Peyer's patch (tissue), 4 donors: ENCODE measurements around the gene OR51B6. TPM values are rescaled to one million over a fixed set of nuclear protein-coding genes. Genes with fewer than 3 reads are reported as not detected.

Experiments
- DNase-seq, 3 donors: peaks; one replicate each; pipeline ENCODE4 v3.0.0-alpha.2; 2017 to 2019
- H3K27ac ChIP-seq, 4 donors: fragments of 200-600 bp; sonication (generic); one replicate each; pipeline ENCODE4 v1.5.1; 2016 to 2019
- H3K27me3 ChIP-seq, 2 donors: fragments of 200-600 bp; sonication (generic); one replicate each; pipeline ENCODE4 v1.5.1; 2019
- H3K36me3 ChIP-seq, 3 donors: fragments of 200-600 bp; sonication (generic); one replicate each; pipeline ENCODE4 v1.5.1; 2016 to 2019
- H3K4me1 ChIP-seq, 4 donors: fragments of 200-600 bp; sonication (generic); one replicate each; pipeline ENCODE4 v1.5.1; 2016 to 2019
- H3K4me3 ChIP-seq, 4 donors: fragments of 200-600 bp; sonication (generic); 1 replicate in 3 of 4; 2 replicates in 1 of 4; pipeline ENCODE4 v1.5.1; 2016 to 2019; ENCODE audit warnings: mild to moderate bottlenecking in 1 of 4
- H3K9me3 ChIP-seq, 4 donors: fragments of 200-600 bp; sonication (generic); one replicate each; pipeline ENCODE4 v1.5.1; 2016 to 2019; ENCODE audit warnings: mild to moderate bottlenecking in 1 of 4
- POLR2A ChIP-seq, 2 donors: fragments of 450-650 bp; IDR thresholded peaks; one replicate each; pipeline ENCODE4 v1.5.1; 2017; ENCODE audit warnings: antibody characterized with exemption in 2 of 2, mild to moderate bottlenecking in 2 of 2, moderate library complexity in 2 of 2
- small RNA-seq, 2 donors: library from RNA; depleted of rRNA; stranded (forward); fragments of <200 nt; gene quantifications; one replicate each; pipeline ENCODE3, GENCODE V24; 2016
- total RNA-seq, 4 donors: library from RNA; depleted of rRNA; stranded (reverse); fragments of >200 nt; gene quantifications; one replicate each; pipeline ENCODE4 v1.1.0, GENCODE V29; 2016
- TF ChIP-seq, protein P1 (sequence below), 6 experiments: fragments of 450-650 bp in 4 of 6; fragments of 200-600 bp in 2 of 6; sonication (generic) in 1 of 6; IDR thresholded peaks; one replicate each; pipeline ENCODE4 v1.5.1; 2017 to 2019; ENCODE audit warnings: antibody characterized with exemption in 6 of 6, mild to moderate bottlenecking in 3 of 6, moderate library complexity in 1 of 6

Gene OR51B6
- total RNA-seq, 4 donors from 2014 or later: not detected

DNA sequence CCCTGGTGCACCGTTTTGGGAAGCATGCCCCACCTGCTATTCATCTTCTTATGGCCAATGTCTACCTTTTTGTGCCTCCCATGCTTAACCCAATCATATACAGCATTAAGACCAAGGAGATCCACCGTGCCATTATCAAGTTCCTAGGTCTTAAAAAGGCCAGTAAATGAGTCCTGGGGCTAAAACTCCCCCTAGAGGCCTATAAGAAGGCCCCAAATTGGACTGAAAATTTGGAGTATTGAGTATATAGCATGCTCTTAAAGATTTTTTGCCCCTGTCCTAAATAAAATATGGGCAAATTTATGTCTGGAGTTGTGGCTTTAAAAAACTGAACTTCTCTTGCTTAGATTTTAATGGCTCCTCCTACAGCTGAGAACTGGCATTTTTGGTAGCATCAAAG lies 38.9 kb downstream of the OR51B6 start:
- no peaks in the 10 kb centered on the region for H3K4me1 ChIP-seq
- H3K36me3 ChIP-seq: no peaks in the 10 kb centered on the region
- H3K27me3 ChIP-seq: no peaks in the 10 kb centered on the region
- no peak for DNase-seq
- H3K9me3 ChIP-seq: no peaks in the 10 kb centered on the region
- no peak for TF ChIP-seq POLR2A (IDR thresholded peaks at IDR 0.05)
- TF ChIP-seq, protein P1, sequence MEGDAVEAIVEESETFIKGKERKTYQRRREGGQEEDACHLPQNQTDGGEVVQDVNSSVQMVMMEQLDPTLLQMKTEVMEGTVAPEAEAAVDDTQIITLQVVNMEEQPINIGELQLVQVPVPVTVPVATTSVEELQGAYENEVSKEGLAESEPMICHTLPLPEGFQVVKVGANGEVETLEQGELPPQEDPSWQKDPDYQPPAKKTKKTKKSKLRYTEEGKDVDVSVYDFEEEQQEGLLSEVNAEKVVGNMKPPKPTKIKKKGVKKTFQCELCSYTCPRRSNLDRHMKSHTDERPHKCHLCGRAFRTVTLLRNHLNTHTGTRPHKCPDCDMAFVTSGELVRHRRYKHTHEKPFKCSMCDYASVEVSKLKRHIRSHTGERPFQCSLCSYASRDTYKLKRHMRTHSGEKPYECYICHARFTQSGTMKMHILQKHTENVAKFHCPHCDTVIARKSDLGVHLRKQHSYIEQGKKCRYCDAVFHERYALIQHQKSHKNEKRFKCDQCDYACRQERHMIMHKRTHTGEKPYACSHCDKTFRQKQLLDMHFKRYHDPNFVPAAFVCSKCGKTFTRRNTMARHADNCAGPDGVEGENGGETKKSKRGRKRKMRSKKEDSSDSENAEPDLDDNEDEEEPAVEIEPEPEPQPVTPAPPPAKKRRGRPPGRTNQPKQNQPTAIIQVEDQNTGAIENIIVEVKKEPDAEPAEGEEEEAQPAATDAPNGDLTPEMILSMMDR (IDR thresholded peaks at IDR 0.05): no peak
- no peak overlapping the region for H3K27ac ChIP-seq
- no peak overlapping the region for H3K4me3 ChIP-seq

DNA sequence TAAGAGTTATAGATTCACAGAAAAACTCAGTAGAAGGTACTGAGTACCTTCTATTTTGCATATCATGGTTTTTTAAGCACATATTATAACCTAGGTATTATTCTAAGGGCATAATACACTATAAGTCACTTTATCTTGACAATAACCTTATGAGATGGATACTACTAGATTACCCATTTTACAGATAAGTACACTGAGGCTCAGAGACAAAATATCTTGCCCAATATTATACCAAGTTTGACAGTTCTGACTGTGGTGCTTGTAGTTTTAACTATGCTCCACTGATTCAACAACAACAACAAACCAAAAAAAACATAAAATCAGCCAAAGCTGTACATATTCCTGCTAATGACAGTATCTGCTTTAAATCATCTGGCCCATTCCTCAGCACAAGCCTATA lies 42.8 kb downstream of the OR51B6 start:
- no peak for DNase-seq
- no peak overlapping the region for H3K27ac ChIP-seq
- H3K4me3 ChIP-seq: no peak overlapping the region
- H3K27me3 ChIP-seq: no peaks in the 10 kb centered on the region
- no peaks in the 10 kb centered on the region for H3K4me1 ChIP-seq
- H3K36me3 ChIP-seq: no peaks in the 10 kb centered on the region
- TF ChIP-seq POLR2A (IDR thresholded peaks at IDR 0.05): no peak
- TF ChIP-seq, protein P1 (IDR thresholded peaks at IDR 0.05): no peak
- H3K9me3 ChIP-seq: no peaks in the 10 kb centered on the region

DNA sequence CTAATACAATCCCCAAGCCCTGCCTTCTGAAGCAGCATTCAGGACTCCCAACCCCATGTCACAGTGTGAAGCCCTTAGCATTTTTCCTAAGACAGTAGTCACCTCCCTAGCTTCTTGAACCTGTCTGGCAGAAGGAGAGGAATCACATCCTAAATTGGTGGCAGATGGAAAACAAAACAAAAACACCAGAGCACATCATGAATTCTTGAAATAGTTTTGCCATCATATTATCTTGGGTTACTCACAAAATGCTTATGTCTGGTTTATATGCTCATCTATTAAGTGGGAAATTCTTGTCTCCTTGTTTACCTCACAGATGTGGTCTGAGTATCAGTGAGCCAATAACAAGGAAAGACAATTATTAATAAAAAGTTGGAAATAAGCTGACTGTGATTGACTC lies 47.6 kb downstream of the OR51B6 start:
- TF ChIP-seq, protein P1 (IDR thresholded peaks at IDR 0.05): no peak
- TF ChIP-seq POLR2A (IDR thresholded peaks at IDR 0.05): no peak
- Histone ChIP-seq H3K36me3 (no peaks in the 10 kb centered on the region), H3K4me1 (no peaks in the 10 kb centered on the region), H3K27me3 (no peaks in the 10 kb centered on the region), H3K9me3 (no peaks in the 10 kb centered on the region), H3K4me3 (no peak overlapping the region), H3K27ac (no peak overlapping the region)
- no peak for DNase-seq

Small RNAs within 50 kb of the gene (small RNA-seq; reads per million reads assigned to genes)
- gene AC104389.3: 0 reads per million in 2 donors

Other genes with a start within 250 kb of the OR51B6 start
- not detected for gene OR52A5, start 213.2 kb upstream of the OR51B6 start, total RNA-seq
- not detected for gene OR52A1, start 196.8 kb upstream of the OR51B6 start, total RNA-seq
- not detected for gene OR51V1, start 150.8 kb upstream of the OR51B6 start, total RNA-seq
- 1 to 10 TPM in 1 of 4 donors, not detected in 3; 2.8 TPM for gene HBB, start 124.4 kb upstream of the OR51B6 start, total RNA-seq
- not detected for gene HBD, start 117.0 kb upstream of the OR51B6 start, total RNA-seq
- gene HBG1, start 101.7 kb upstream of the OR51B6 start, total RNA-seq: not detected
- not detected for gene HBG2, start 96.7 kb upstream of the OR51B6 start, total RNA-seq
- gene HBE1, start 81.6 kb upstream of the OR51B6 start, total RNA-seq: not detected
- not detected for gene OR51B4, start 49.6 kb upstream of the OR51B6 start, total RNA-seq
- not detected for gene OR51B2, start 27.2 kb upstream of the OR51B6 start, total RNA-seq
- gene OR51B5, start 8.0 kb upstream of the OR51B6 start, total RNA-seq: not detected
- gene OR51M1, start 32.3 kb downstream of the OR51B6 start, total RNA-seq: not detected
- not detected for gene OR51Q1, start 70.6 kb downstream of the OR51B6 start, total RNA-seq
- gene OR51I1, start 90.0 kb downstream of the OR51B6 start, total RNA-seq: not detected
- not detected for gene OR51I2, start 97.8 kb downstream of the OR51B6 start, total RNA-seq
- gene OR52D1, start 137.2 kb downstream of the OR51B6 start, total RNA-seq: not detected
- 1 to 10 TPM in 1 of 4 donors, under 1 TPM in 1, not detected in 2; 0.53 to 5.8 TPM for gene UBQLN3, start 158.4 kb downstream of the OR51B6 start, total RNA-seq
- gene UBQLNL, start 165.2 kb downstream of the OR51B6 start, total RNA-seq: under 1 TPM in 1 of 4 donors, not detected in 3; 0.80 TPM
- not detected for gene OR52H1, start 197.0 kb downstream of the OR51B6 start, total RNA-seq
- gene OR52B6, start 229.4 kb downstream of the OR51B6 start, total RNA-seq: not detected
- gene TRIM6, start 245.1 kb downstream of the OR51B6 start, total RNA-seq: 1 to 10 TPM in 3 of 4 donors, under 1 TPM in 1; 0.53 to 3.3 (median 1.3) TPM